K562 (cell line): ENCODE measurements around the gene RCC2. TPM values are rescaled to one million over a fixed set of nuclear protein-coding genes. Genes with fewer than 3 reads are reported as not detected.

Source experiments
- ADNP ChIP-seq: fragments of 200-800 bp; sonication (Bioruptor generic); IDR thresholded peaks from 2 replicates; pipeline ENCODE4 v1.6.1; 2016; ENCODE audit warnings: missing genetic modification characterization, missing compliant biosample characterization
- BRCA1 ChIP-seq, 2 experiments: fragments of 450-650 bp in 1 of 2; sonication (generic) in 1 of 2; formaldehyde crosslinking in 1 of 2; IDR thresholded peaks; 2 replicates each; pipeline versions ENCODE4 v1.5.0 to v1.6.1; 2017 to 2020; ENCODE audit warnings: mild to moderate bottlenecking in 1 of 2, missing genetic modification reagents in 1 of 2
- EHMT2 ChIP-seq: fragments of 450-650 bp; IDR thresholded peaks from 2 replicates; pipeline ENCODE4 v1.6.1; 2018; ENCODE audit warnings: antibody characterized with exemption
- FOXA1 ChIP-seq: fragments of 450-650 bp; IDR thresholded peaks from 2 replicates; pipeline ENCODE4 v1.6.1; 2016; ENCODE audit warnings: mild to moderate bottlenecking, borderline replicate concordance
- HIVEP1 ChIP-seq: fragments of 250-450 bp; sonication (Bioruptor Pico); IDR thresholded peaks from 2 replicates; pipeline ENCODE4 v1.4.0; 2020; ENCODE audit warnings: mild to moderate bottlenecking
- KLF1 ChIP-seq: fragments of 450-650 bp; IDR thresholded peaks from 2 replicates; pipeline ENCODE4 v1.6.1; 2016; ENCODE audit warnings: missing genetic modification characterization, missing compliant biosample characterization
- NR1H2 ChIP-seq: sonication (generic); formaldehyde crosslinking; IDR thresholded peaks from 2 replicates; pipeline ENCODE4 v1.4.0; 2020; ENCODE audit warnings: mild to moderate bottlenecking, missing genetic modification reagents
- RAD21 ChIP-seq, 2 experiments: fragments of 250-450 bp in 1 of 2; fragments of 450-650 bp in 1 of 2; sonication (Bioruptor Pico) in 1 of 2; formaldehyde crosslinking in 1 of 2; IDR thresholded peaks in 1 of 2; conservative IDR thresholded peaks in 1 of 2; 2 replicates each; pipeline versions ENCODE4 v1.4.0 to v1.8.0; 2020 to 2022; ENCODE audit warnings: mild to moderate bottlenecking in 2 of 2, moderate library complexity in 1 of 2
- SMAD3 ChIP-seq: fragments of 450-650 bp; formaldehyde crosslinking; conservative IDR thresholded peaks from 2 replicates; pipeline ENCODE4 v1.4.0; 2020; ENCODE audit warnings: mild to moderate bottlenecking
- SMARCA4 ChIP-seq: fragments of 450-650 bp; IDR thresholded peaks from 2 replicates; pipeline ENCODE4 v1.6.1; 2016
- SRSF1 ChIP-seq: fragments of 200-400 bp; formaldehyde crosslinking; IDR thresholded peaks from 2 replicates; pipeline ENCODE4 v1.6.1; 2017; ENCODE audit warnings: mild to moderate bottlenecking, low read depth, low read length, moderate library complexity
- TEAD4 ChIP-seq, 2 experiments: sonication (generic) in 1 of 2; formaldehyde crosslinking in 1 of 2; IDR thresholded peaks; 2 replicates each; pipeline versions ENCODE4 v1.6.1 to v1.8.0; 2012 to 2022; ENCODE audit warnings: borderline replicate concordance in 1 of 2, inconsistent platforms in 1 of 2, low read length in 1 of 2, mild to moderate bottlenecking in 1 of 2, missing genetic modification reagents in 1 of 2
- ZC3H8 ChIP-seq: fragments of 450-650 bp; IDR thresholded peaks from 2 replicates; pipeline ENCODE4 v1.6.1; 2017
- ZNF347 ChIP-seq: fragments of 450-650 bp; formaldehyde crosslinking; IDR thresholded peaks from 2 replicates; pipeline ENCODE4 v1.4.0; 2020; ENCODE audit warnings: low read depth, mild to moderate bottlenecking, moderate library complexity
- ZNF766 ChIP-seq: fragments of 200-800 bp; sonication (Bioruptor generic); conservative IDR thresholded peaks from 2 replicates; pipeline ENCODE4 v1.6.1; 2016; ENCODE audit warnings: missing genetic modification characterization, missing compliant biosample characterization
- polyA plus RNA-seq, 8 experiments: library from polyadenylated mRNA; depleted of rRNA in 4 of 8; stranded (reverse) in 5 of 8; unstranded in 3 of 8; fragments of >200 nt; fragmentation: Nextera tagmentation in 2 of 8; fragmentation: Illumina TruSeq in 1 of 8; extraction: Ambion mirVana in 2 of 8; extraction: Trizol in 1 of 8; gene quantifications; 2 replicates each; pipeline versions ENCODE4 v1.2.1 to v1.2.3, GENCODE V29; 2011 to 2014; ENCODE audit warnings: inconsistent platforms in 1 of 8, missing spikeins in 1 of 8
- total RNA-seq, 7 experiments: library from RNA; depleted of rRNA in 6 of 7; stranded (reverse); fragments of >200 nt in 6 of 7; fragmentation: Illumina TruSeq in 2 of 7; extraction: Trizol in 2 of 7; gene quantifications; 2 replicates each; pipeline versions ENCODE4 v1.2.1 to v1.2.3, GENCODE V29; 2011 to 2021; ENCODE audit warnings: low replicate concordance in 1 of 7
- TF ChIP-seq, protein P1 (sequence below): fragments of 450-650 bp; IDR thresholded peaks from 2 replicates; pipeline ENCODE4 v1.6.1; 2016; ENCODE audit warnings: mild to moderate bottlenecking, moderate library complexity
- TF ChIP-seq, protein P2 (sequence below): fragments of 250-450 bp; sonication (Bioruptor Pico); IDR thresholded peaks from 2 replicates; pipeline ENCODE4 v1.6.1; 2021; ENCODE audit warnings: mild to moderate bottlenecking

Gene RCC2
- total and polyA plus RNA-seq, 9 of the 15 experiments (the other 6 are each of a cell fraction or from before 2014, with no cell fraction given), result 31.8 to 292 (median 116) TPM

DNA sequence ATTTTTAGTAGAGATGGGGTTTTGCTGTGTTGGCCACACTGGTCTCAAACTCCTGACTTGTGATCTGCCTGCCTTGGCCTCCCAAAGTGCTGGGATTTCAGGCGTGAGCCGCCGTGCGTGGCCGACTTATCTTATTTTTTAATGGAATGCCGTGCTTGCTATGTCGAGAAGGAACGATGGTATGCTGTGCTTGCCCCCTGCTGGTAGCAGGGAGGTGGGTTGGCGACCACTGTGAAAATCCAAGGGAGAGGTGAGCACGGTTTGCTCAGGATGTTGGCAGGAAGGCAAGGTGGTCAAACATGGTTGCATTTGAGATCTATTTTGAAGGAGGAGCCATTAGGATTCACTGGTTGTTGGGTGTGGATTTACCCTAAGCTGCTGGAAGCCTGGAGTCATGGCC, 45.8 kb upstream of the RCC2 start (continued):
- TF ChIP-seq, protein P1, sequence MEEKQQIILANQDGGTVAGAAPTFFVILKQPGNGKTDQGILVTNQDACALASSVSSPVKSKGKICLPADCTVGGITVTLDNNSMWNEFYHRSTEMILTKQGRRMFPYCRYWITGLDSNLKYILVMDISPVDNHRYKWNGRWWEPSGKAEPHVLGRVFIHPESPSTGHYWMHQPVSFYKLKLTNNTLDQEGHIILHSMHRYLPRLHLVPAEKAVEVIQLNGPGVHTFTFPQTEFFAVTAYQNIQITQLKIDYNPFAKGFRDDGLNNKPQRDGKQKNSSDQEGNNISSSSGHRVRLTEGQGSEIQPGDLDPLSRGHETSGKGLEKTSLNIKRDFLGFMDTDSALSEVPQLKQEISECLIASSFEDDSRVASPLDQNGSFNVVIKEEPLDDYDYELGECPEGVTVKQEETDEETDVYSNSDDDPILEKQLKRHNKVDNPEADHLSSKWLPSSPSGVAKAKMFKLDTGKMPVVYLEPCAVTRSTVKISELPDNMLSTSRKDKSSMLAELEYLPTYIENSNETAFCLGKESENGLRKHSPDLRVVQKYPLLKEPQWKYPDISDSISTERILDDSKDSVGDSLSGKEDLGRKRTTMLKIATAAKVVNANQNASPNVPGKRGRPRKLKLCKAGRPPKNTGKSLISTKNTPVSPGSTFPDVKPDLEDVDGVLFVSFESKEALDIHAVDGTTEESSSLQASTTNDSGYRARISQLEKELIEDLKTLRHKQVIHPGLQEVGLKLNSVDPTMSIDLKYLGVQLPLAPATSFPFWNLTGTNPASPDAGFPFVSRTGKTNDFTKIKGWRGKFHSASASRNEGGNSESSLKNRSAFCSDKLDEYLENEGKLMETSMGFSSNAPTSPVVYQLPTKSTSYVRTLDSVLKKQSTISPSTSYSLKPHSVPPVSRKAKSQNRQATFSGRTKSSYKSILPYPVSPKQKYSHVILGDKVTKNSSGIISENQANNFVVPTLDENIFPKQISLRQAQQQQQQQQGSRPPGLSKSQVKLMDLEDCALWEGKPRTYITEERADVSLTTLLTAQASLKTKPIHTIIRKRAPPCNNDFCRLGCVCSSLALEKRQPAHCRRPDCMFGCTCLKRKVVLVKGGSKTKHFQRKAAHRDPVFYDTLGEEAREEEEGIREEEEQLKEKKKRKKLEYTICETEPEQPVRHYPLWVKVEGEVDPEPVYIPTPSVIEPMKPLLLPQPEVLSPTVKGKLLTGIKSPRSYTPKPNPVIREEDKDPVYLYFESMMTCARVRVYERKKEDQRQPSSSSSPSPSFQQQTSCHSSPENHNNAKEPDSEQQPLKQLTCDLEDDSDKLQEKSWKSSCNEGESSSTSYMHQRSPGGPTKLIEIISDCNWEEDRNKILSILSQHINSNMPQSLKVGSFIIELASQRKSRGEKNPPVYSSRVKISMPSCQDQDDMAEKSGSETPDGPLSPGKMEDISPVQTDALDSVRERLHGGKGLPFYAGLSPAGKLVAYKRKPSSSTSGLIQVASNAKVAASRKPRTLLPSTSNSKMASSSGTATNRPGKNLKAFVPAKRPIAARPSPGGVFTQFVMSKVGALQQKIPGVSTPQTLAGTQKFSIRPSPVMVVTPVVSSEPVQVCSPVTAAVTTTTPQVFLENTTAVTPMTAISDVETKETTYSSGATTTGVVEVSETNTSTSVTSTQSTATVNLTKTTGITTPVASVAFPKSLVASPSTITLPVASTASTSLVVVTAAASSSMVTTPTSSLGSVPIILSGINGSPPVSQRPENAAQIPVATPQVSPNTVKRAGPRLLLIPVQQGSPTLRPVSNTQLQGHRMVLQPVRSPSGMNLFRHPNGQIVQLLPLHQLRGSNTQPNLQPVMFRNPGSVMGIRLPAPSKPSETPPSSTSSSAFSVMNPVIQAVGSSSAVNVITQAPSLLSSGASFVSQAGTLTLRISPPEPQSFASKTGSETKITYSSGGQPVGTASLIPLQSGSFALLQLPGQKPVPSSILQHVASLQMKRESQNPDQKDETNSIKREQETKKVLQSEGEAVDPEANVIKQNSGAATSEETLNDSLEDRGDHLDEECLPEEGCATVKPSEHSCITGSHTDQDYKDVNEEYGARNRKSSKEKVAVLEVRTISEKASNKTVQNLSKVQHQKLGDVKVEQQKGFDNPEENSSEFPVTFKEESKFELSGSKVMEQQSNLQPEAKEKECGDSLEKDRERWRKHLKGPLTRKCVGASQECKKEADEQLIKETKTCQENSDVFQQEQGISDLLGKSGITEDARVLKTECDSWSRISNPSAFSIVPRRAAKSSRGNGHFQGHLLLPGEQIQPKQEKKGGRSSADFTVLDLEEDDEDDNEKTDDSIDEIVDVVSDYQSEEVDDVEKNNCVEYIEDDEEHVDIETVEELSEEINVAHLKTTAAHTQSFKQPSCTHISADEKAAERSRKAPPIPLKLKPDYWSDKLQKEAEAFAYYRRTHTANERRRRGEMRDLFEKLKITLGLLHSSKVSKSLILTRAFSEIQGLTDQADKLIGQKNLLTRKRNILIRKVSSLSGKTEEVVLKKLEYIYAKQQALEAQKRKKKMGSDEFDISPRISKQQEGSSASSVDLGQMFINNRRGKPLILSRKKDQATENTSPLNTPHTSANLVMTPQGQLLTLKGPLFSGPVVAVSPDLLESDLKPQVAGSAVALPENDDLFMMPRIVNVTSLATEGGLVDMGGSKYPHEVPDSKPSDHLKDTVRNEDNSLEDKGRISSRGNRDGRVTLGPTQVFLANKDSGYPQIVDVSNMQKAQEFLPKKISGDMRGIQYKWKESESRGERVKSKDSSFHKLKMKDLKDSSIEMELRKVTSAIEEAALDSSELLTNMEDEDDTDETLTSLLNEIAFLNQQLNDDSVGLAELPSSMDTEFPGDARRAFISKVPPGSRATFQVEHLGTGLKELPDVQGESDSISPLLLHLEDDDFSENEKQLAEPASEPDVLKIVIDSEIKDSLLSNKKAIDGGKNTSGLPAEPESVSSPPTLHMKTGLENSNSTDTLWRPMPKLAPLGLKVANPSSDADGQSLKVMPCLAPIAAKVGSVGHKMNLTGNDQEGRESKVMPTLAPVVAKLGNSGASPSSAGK, result no peak
- TF ChIP-seq SRSF1 (no peak), ADNP (tag) (no peak), ZNF347 (CRISPR knock-in tag) (no peak), ZNF766 (CRISPR knock-in tag) (no peak), EHMT2 (peak; percentile 46; the same call in 1 of the 2 replicates), HIVEP1 (CRISPR knock-in tag) (no peak), SMAD3 (CRISPR knock-in tag) (no peak), FOXA1 (no peak), SMARCA4 (no peak), BRCA1 (IDR thresholded peaks at IDR 0.05) (no peak), BRCA1 (CRISPR knock-in tag; IDR thresholded peaks at IDR 0.05) (no peak), ZC3H8 (no peak), TEAD4 (IDR thresholded peaks at IDR 0.05; ENCODE audit: low read length) (0 out of 2 replicates have a peak, but pooled peaks have one; percentile 15), TEAD4 (CRISPR knock-in tag; IDR thresholded peaks at IDR 0.05; ENCODE audit: borderline replicate concordance) (no peak), NR1H2 (no peak), RAD21 (CRISPR knock-in tag; conservative IDR thresholded peaks at IDR 0.05 in 1 of 2, IDR thresholded peaks at IDR 0.05 in 1 of 2) (peak; percentile 26 to 61), KLF1 (tag) (no peak)
- TF ChIP-seq, protein P2, sequence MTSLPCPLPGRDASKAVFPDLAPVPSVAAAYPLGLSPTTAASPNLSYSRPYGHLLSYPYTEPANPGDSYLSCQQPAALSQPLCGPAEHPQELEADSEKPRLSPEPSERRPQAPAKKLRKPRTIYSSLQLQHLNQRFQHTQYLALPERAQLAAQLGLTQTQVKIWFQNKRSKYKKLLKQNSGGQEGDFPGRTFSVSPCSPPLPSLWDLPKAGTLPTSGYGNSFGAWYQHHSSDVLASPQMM, result no peak
